Smooth muscle cell (in vitro differentiated cells): ENCODE measurements around the gene RC3H2. TPM values are rescaled to one million over a fixed set of nuclear protein-coding genes. Genes with fewer than 3 reads are reported as not detected.
A peak's percentile ranks its signal among the peaks of the same experiment; 100 is the strongest.

ENCODE experiments used
- DNase-seq: peaks from one replicate; lab custom pipeline; 2025; ENCODE audit not compliant: unreplicated experiment; lab: John Stamatoyannopoulos, UW
- H2AFZ ChIP-seq: fragments of 200-600 bp; sonication (generic); 2 replicates; pipeline ENCODE4 v1.6.0; 2016; ENCODE audit warnings: antibody characterized with exemption, low read depth, mild to moderate bottlenecking
- H3F3A ChIP-seq: fragments of 200-600 bp; sonication (generic); 2 replicates; pipeline ENCODE4 v1.6.0; 2017; ENCODE audit warnings: antibody characterized with exemption, low read depth
- H3K27ac ChIP-seq: fragments of 200-600 bp; sonication (generic); 2 replicates; pipeline ENCODE4 v1.5.1; 2016; ENCODE audit warnings: low read depth, mild to moderate bottlenecking
- H3K27me3 ChIP-seq: fragments of 200-600 bp; sonication (generic); 2 replicates; pipeline ENCODE4 v1.6.1; 2016; ENCODE audit warnings: low read depth, mild to moderate bottlenecking
- H3K36me3 ChIP-seq: fragments of 200-600 bp; sonication (generic); 2 replicates; pipeline ENCODE4 v1.5.1; 2016; ENCODE audit warnings: low read depth
- H3K4me1 ChIP-seq: fragments of 200-600 bp; sonication (generic); 2 replicates; pipeline ENCODE4 v1.5.1; 2016; ENCODE audit warnings: low read depth
- H3K4me2 ChIP-seq: fragments of 200-600 bp; sonication (generic); 2 replicates; pipeline ENCODE4 v1.6.0; 2016; ENCODE audit warnings: mild to moderate bottlenecking
- H3K4me3 ChIP-seq: fragments of 200-600 bp; sonication (generic); 2 replicates; pipeline ENCODE4 v1.5.1; 2016; ENCODE audit warnings: mild to moderate bottlenecking
- H3K79me2 ChIP-seq: fragments of 200-600 bp; sonication (generic); 2 replicates; pipeline ENCODE4 v1.6.0; 2016; ENCODE audit warnings: low read depth, mild to moderate bottlenecking
- H3K9ac ChIP-seq: fragments of 200-600 bp; sonication (generic); 2 replicates; pipeline ENCODE4 v1.6.0; 2016; ENCODE audit warnings: low read depth
- H3K9me3 ChIP-seq: fragments of 200-600 bp; sonication (generic); replicated peaks from 2 replicates; pipeline ENCODE4 v1.5.1; 2016; ENCODE audit warnings: low read depth
- H4K20me1 ChIP-seq: fragments of 200-600 bp; sonication (generic); 2 replicates; pipeline ENCODE4 v1.6.0; 2016; ENCODE audit warnings: low read depth
- CTCF ChIP-seq: fragments of 200-600 bp; sonication (generic); IDR thresholded peaks from 2 replicates; pipeline ENCODE4 v1.5.1; 2017; ENCODE audit warnings: borderline replicate concordance, mild to moderate bottlenecking, antibody characterized with exemption; ENCODE audit not compliant: insufficient read depth, poor library complexity, severe bottlenecking
- WGBS: methylation state at CpG from one replicate; pipeline ENCODE4 v1.1.7; 2016; ENCODE audit warnings: low lambda C conversion rate; 5-methylcytosine and 5-hydroxymethylcytosine counted together
- polyA plus RNA-seq: library from polyadenylated mRNA; unstranded; fragments of >200 nt; fragmentation: Nextera tagmentation; extraction: Ambion mirVana; gene quantifications from 2 replicates; pipeline ENCODE4 v1.2.1, GENCODE V29; 2016
- small RNA-seq: library from RNA; depleted of rRNA; stranded (forward); fragments of <200 nt; gene quantifications from one replicate; pipeline ENCODE3, GENCODE V24; 2014
- total RNA-seq: library from RNA; depleted of rRNA; stranded (reverse); fragments of >200 nt; gene quantifications from 2 replicates; pipeline ENCODE4 v1.2.3, GENCODE V29; 2014

The RC3H2 gene
- total and polyA plus RNA-seq, 2 experiments from 2014 or later = 15.3 to 44.7 TPM

- WGBS = 93% methylated on average over 30 of the region's 30 CpGs
- no peaks in the 10 kb centered on the region for H4K20me1 ChIP-seq
- DNase-seq = no peak
Observed at GRCh38 chr9:122800066-122801060, 104.8 kb downstream of the RC3H2 start, which contains the start of gene OR1K1. TSS of gene OR1K1 (plus strand) at chr9:122800123. CDS start at chr9:122800123, 0 bp downstream.

GRCh38 chr9:122797316-122798063, 107.7 kb downstream of the RC3H2 start:
- H3K4me3 ChIP-seq = no peak overlapping the region
- H3K9ac ChIP-seq = no peak overlapping the region
- WGBS = 82% methylated on average over 6 of the region's 6 CpGs
- no peak overlapping the region for H2AFZ ChIP-seq
- H3K79me2 ChIP-seq = no peaks in the 10 kb centered on the region
- H4K20me1 ChIP-seq = no peaks in the 10 kb centered on the region
- no peak for TF ChIP-seq CTCF
- no peaks in the 10 kb centered on the region for H3K4me1 ChIP-seq
- H3K9me3 ChIP-seq = no peaks in the 10 kb centered on the region
- H3K27me3 ChIP-seq = no peaks in the 10 kb centered on the region
- no peaks in the 10 kb centered on the region for H3F3A ChIP-seq
- no peak overlapping the region for H3K4me2 ChIP-seq
- H3K27ac ChIP-seq = no peak overlapping the region
- no peak for DNase-seq
- no peaks in the 10 kb centered on the region for H3K36me3 ChIP-seq

More at GRCh38 chr9:122800066-122801060, 104.8 kb downstream of the RC3H2 start, which contains the start of gene OR1K1:
- Histone ChIP-seq H3K9me3 (no peaks in the 10 kb centered on the region), H3F3A (no peaks in the 10 kb centered on the region), H2AFZ (no peak within 1 kb of the TSS), H3K4me2 (no peak within 1 kb of the TSS), H3K27ac (no peak within 1 kb of the TSS), H3K79me2 (no peaks in the 10 kb centered on the region), H3K4me1 (no peaks in the 10 kb centered on the region), H3K36me3 (no peaks in the 10 kb centered on the region), H3K27me3 (no peaks in the 10 kb centered on the region), H3K9ac (no peak within 1 kb of the TSS), H3K4me3 (no peak within 1 kb of the TSS)
- TF ChIP-seq CTCF = no peak

Small RNA genes within 50 kb of the gene (small RNA-seq; reads per million reads assigned to genes)
- gene RNY1P15 (not detected), gene SNORD90 (2,136 reads per million, percentile 100 among the genes with 10 or more reads in this experiment)

Other genes with a start within 250 kb of the RC3H2 start
- gene OR1B1, start 247.7 kb downstream of the RC3H2 start, total RNA-seq = not detected in 2 replicates
- not detected in 2 replicates for gene OR1B1, start 247.7 kb downstream of the RC3H2 start, polyA plus RNA-seq
- gene OR1L1, start 243.6 kb downstream of the RC3H2 start, total RNA-seq = not detected in 2 replicates
- gene OR1L1, start 243.6 kb downstream of the RC3H2 start, polyA plus RNA-seq = not detected in 2 replicates
- gene OR1L3, start 230.2 kb downstream of the RC3H2 start, total RNA-seq = not detected in 2 replicates
- not detected in 2 replicates for gene OR1L3, start 230.2 kb downstream of the RC3H2 start, polyA plus RNA-seq
- not detected in 2 replicates for gene OR1L4, start 181.4 kb downstream of the RC3H2 start, total RNA-seq
- not detected in 2 replicates for gene OR1L4, start 181.4 kb downstream of the RC3H2 start, polyA plus RNA-seq
- not detected in 2 replicates for gene OR1L6, start 163.1 kb downstream of the RC3H2 start, total RNA-seq
- gene OR1L6, start 163.1 kb downstream of the RC3H2 start, polyA plus RNA-seq = not detected in 2 replicates
- not detected in 2 replicates for gene OR5C1, start 116.4 kb downstream of the RC3H2 start, total RNA-seq
- gene OR5C1, start 116.4 kb downstream of the RC3H2 start, polyA plus RNA-seq = not detected in 2 replicates
- gene OR1K1, start 105.2 kb downstream of the RC3H2 start, total RNA-seq = not detected in 2 replicates
- gene OR1K1, start 105.2 kb downstream of the RC3H2 start, polyA plus RNA-seq = not detected in 2 replicates
- 24.2 and 30.2 TPM in 2 replicates for gene PDCL, start 76.8 kb downstream of the RC3H2 start, total RNA-seq
- gene PDCL, start 76.8 kb downstream of the RC3H2 start, polyA plus RNA-seq = 14.9 and 18.3 TPM in 2 replicates
- 13.2 and 18.1 TPM in 2 replicates for gene ZBTB6, start 8.0 kb upstream of the RC3H2 start, total RNA-seq
- 2.7 and 3.8 TPM in 2 replicates for gene ZBTB6, start 8.0 kb upstream of the RC3H2 start, polyA plus RNA-seq
- gene ZBTB26, start 26.2 kb upstream of the RC3H2 start, total RNA-seq = 4.0 and 5.3 TPM in 2 replicates
- gene ZBTB26, start 26.2 kb upstream of the RC3H2 start, polyA plus RNA-seq = 0.74 and 1.5 TPM in 2 replicates
- 31.8 and 35.3 TPM in 2 replicates for gene RABGAP1, start 35.7 kb upstream of the RC3H2 start, total RNA-seq
- gene RABGAP1, start 35.7 kb upstream of the RC3H2 start, polyA plus RNA-seq = 13.5 and 17.6 TPM in 2 replicates
- gene GPR21, start 128.3 kb upstream of the RC3H2 start, total RNA-seq = 1.4 and 2.0 TPM in 2 replicates
- gene GPR21, start 128.3 kb upstream of the RC3H2 start, polyA plus RNA-seq = not detected in 2 replicates